Retina (tissue), 1 donor: ENCODE results near the gene SLC45A1.
"Not testable (repeated sequence)": the region's sequence is repeated elsewhere in the genome, so short reads cannot be mapped to it uniquely, and the experiment has no call there.

ENCODE experiments used
- DNase-seq: peaks from one replicate; pipeline ENCODE4 v3.0.0-alpha.2; 2016

SLC45A1 gene

GRCh38 chr1:8371372-8371991, 53.6 kb downstream of the SLC45A1 start:
- no peak for DNase-seq

- no peak for DNase-seq
Observed at GRCh38 chr1:8373125-8373524, 55.2 kb downstream of the SLC45A1 start.

- DNase-seq, result peak; percentile 76
Observed at GRCh38 chr1:8373581-8374241, 55.8 kb downstream of the SLC45A1 start.

- DNase-seq, result no peak
Observed at GRCh38 chr1:8374356-8374755, 56.4 kb downstream of the SLC45A1 start.

- no peak for DNase-seq
Observed at GRCh38 chr1:8374812-8375211, 56.9 kb downstream of the SLC45A1 start.

GRCh38 chr1:8376358-8376840, 58.5 kb downstream of the SLC45A1 start:
- DNase-seq, result no peak

- DNase-seq, result no peak
Observed at GRCh38 chr1:8377271-8377981, 59.5 kb downstream of the SLC45A1 start.

GRCh38 chr1:8378178-8378577, 60.3 kb downstream of the SLC45A1 start:
- DNase-seq, result no peak

GRCh38 chr1:8378981-8379470, 61.1 kb downstream of the SLC45A1 start:
- no peak for DNase-seq

- no peak for DNase-seq
Observed at GRCh38 chr1:8379513-8380186, 61.7 kb downstream of the SLC45A1 start.

- not testable (repeated sequence) for DNase-seq
Observed at GRCh38 chr1:8380310-8380709, 62.4 kb downstream of the SLC45A1 start.

- DNase-seq, result no peak
Observed at GRCh38 chr1:8381618-8382017, 63.7 kb downstream of the SLC45A1 start.

GRCh38 chr1:8382051-8382505, 64.2 kb downstream of the SLC45A1 start:
- peak; percentile 73 for DNase-seq

GRCh38 chr1:8382608-8383505, 64.9 kb downstream of the SLC45A1 start:
- no peak for DNase-seq

GRCh38 chr1:8384088-8384487, 66.2 kb downstream of the SLC45A1 start:
- DNase-seq, result no peak

GRCh38 chr1:8384577-8384976, 66.7 kb downstream of the SLC45A1 start:
- DNase-seq, result no peak

GRCh38 chr1:8386247-8386646, 68.3 kb downstream of the SLC45A1 start:
- no peak for DNase-seq

GRCh38 chr1:8388732-8389562, 71.0 kb downstream of the SLC45A1 start:
- no peak for DNase-seq

- DNase-seq, result no peak
Observed at GRCh38 chr1:8389958-8390535, 72.1 kb downstream of the SLC45A1 start.

- no peak for DNase-seq
Observed at GRCh38 chr1:8390707-8391106, 72.8 kb downstream of the SLC45A1 start.

GRCh38 chr1:8392522-8392921, 74.6 kb downstream of the SLC45A1 start:
- DNase-seq, result no peak
